ENCODE results near the gene CFAP47. TPM values are rescaled to one million over a fixed set of nuclear protein-coding genes. Genes with fewer than 3 reads are reported as not detected.

Gene CFAP47
- total and polyA plus RNA-seq, 2 of the 4 experiments (the other 2 are of a cell fraction), result not detected

GRCh38 chrX:36241397-36241796 is 321.9 kb downstream of the CFAP47 start:
- H3K4me2 ChIP-seq (ENCODE audit: low read depth, low read length), result no peak overlapping the region
- intact Hi-C loops (cut with micrococcal nuclease) (no loop called here), dilution Hi-C loops (cut with HindIII; ENCODE audit: low sequenced_read_pairs, unreplicated experiment) (no loop called here), in situ Hi-C loops (cut with MboI; ENCODE audit: low sequenced_read_pairs) (no loop called here)
- no peaks in the 10 kb centered on the region for H3K27me3 ChIP-seq (ENCODE audit: control insufficient read depth, insufficient read depth, low read length)
- H2BK5ac ChIP-seq (ENCODE audit: low read depth, low read length, poor library complexity, severe bottlenecking), result no peak overlapping the region
- no peak overlapping the region for H2AK5ac ChIP-seq (ENCODE audit: low read depth, low read length)
- H4K91ac ChIP-seq (ENCODE audit: insufficient read depth, low read depth, low read length), result no peak overlapping the region
- H3K14ac ChIP-seq (replicated peaks; ENCODE audit: low read depth, low read length), result no peak overlapping the region
- no peak overlapping the region for H2BK15ac ChIP-seq (ENCODE audit: low read depth, low read length)
- no peak overlapping the region for H3K23ac ChIP-seq (ENCODE audit: low read depth, low read length)
- no peak overlapping the region for H2BK120ac ChIP-seq (ENCODE audit: low read depth, low read length)
- no peak overlapping the region for H2BK20ac ChIP-seq (ENCODE audit: low read depth, low read length)
- H2AK9ac ChIP-seq (replicated peaks; ENCODE audit: low read depth, low read length, poor library complexity), result no peak overlapping the region
- H3K56ac ChIP-seq (ENCODE audit: extremely low read depth, insufficient read depth, low read length), result no peak overlapping the region
- no peak overlapping the region for H3K4me3 ChIP-seq (ENCODE audit: insufficient read depth, low read depth, low read length)
- no peak overlapping the region for H3K4ac ChIP-seq (ENCODE audit: low read depth, low read length)
- no peaks in the 10 kb centered on the region for H3K36me3 ChIP-seq (ENCODE audit: control insufficient read depth, insufficient read depth, low read length)
- ChIA-PET CTCF (interaction anchor here (0.6 kb wide), 1 partner anchor 616 kb away, joined by 12 read pairs; no protein-coding TSS in a partner anchor), POLR2A (ENCODE audit: unreplicated experiment) (no interaction called here)
- TF ChIP-seq NFE2L2 (IDR thresholded peaks at IDR 0.05; ENCODE audit: low read depth, low read length) (no peak), FOS (IDR thresholded peaks at IDR 0.05; ENCODE audit: low read depth, low read length) (no peak), CEBPB (IDR thresholded peaks at IDR 0.05; ENCODE audit: low read depth, low read length) (no peak), RAD21 (IDR thresholded peaks at IDR 0.05; ENCODE audit: low read length) (no peak), USF2 (IDR thresholded peaks at IDR 0.05; ENCODE audit: low read depth, low read length) (no peak), CTCF (conservative IDR thresholded peaks at IDR 0.05; ENCODE audit: low read depth, low read length) (no peak), MXI1 (IDR thresholded peaks at IDR 0.05; ENCODE audit: borderline replicate concordance, low read depth, low read length) (no peak), SMC3 (IDR thresholded peaks at IDR 0.05; ENCODE audit: low read depth, low read length) (no peak), MAFK (IDR thresholded peaks at IDR 0.05; ENCODE audit: low read depth, low read length) (no peak), ELK1 (IDR thresholded peaks at IDR 0.05; ENCODE audit: borderline replicate concordance, low read depth, low read length) (no peak), BHLHE40 (IDR thresholded peaks at IDR 0.05; ENCODE audit: low read depth, low read length) (no peak), CHD1 (IDR thresholded peaks at IDR 0.05; ENCODE audit: low read depth, low read length) (no peak), POLR2A (IDR thresholded peaks at IDR 0.05; ENCODE audit: low read depth, low read length) (no peak)
- H4K20me1 ChIP-seq (ENCODE audit: insufficient read depth, low read length), result no peaks in the 10 kb centered on the region
- H3K9me3 ChIP-seq (ENCODE audit: control insufficient read depth, insufficient read depth, low read length), result peaks cover 2% of the 10 kb centered on the region; the same call in 1 of the 2 replicates
- H3K79me1 ChIP-seq (ENCODE audit: low read depth in 1 of 2, low read length in 2 of 2), result no peaks in the 10 kb centered on the region
- H4K5ac ChIP-seq (ENCODE audit: low read depth, low read length), result no peak overlapping the region
- H2AFZ ChIP-seq (replicated peaks; ENCODE audit: low read length, poor library complexity), result no peak overlapping the region
- no peak for ATAC-seq (ENCODE audit: low read depth)
- BruUV-seq (replicated peaks), result no TSS peak
- WGBS, 2 experiments (ENCODE audit: extremely low coverage in 2 of 2, insufficient read length in 1 of 2), result no CpG with 5 or more reads among the region's 1 CpG
- DNase-seq, result no peak
- no peak overlapping the region for H3K18ac ChIP-seq (ENCODE audit: low read depth, low read length)
- no peak overlapping the region for H3K27ac ChIP-seq (ENCODE audit: insufficient read depth, low read length)
- H3K9me1 ChIP-seq (ENCODE audit: insufficient read depth, low read length), result no peaks in the 10 kb centered on the region
- no peak overlapping the region for H4K8ac ChIP-seq (ENCODE audit: low read depth in 2 of 2, low read length in 2 of 2)
- no peak overlapping the region for H3K9ac ChIP-seq (ENCODE audit: low read depth, low read length)
- H3K4me1 ChIP-seq (ENCODE audit: control insufficient read depth, insufficient read depth, low read length), result no peaks in the 10 kb centered on the region

Measured in IMR-90 (cell line).